Retinal pigment epithelial cell (primary cell): ENCODE measurements around the gene GNG4.

Experiments
- DNase-seq: peaks from one replicate; pipeline ENCODE4 v3.0.0-alpha.2; 2010; ENCODE audit warnings: low read depth
- H3K4me3 ChIP-seq: 2 replicates; pipeline ENCODE4 v1.5.1; 2011; ENCODE audit warnings: mild to moderate bottlenecking, low read length, control low read depth, moderate library complexity
- CTCF ChIP-seq: conservative IDR thresholded peaks from 2 replicates; pipeline ENCODE4 v1.5.1; 2011; ENCODE audit warnings: low read depth, low read length, control low read depth, inconsistent platforms

The GNG4 gene

GRCh38 chr1:235679005-235679404 is 29.4 kb upstream of the GNG4 start:
- TF ChIP-seq CTCF: no peak
- no peak for DNase-seq
- H3K4me3 ChIP-seq: no peak overlapping the region

- no peak for DNase-seq
- H3K4me3 ChIP-seq: no peak overlapping the region
- no peak for TF ChIP-seq CTCF
Observed at GRCh38 chr1:235675152-235675890, 25.7 kb upstream of the GNG4 start.

GRCh38 chr1:235673981-235674380 is 24.4 kb upstream of the GNG4 start:
- no peak for TF ChIP-seq CTCF
- peak; percentile 88 for DNase-seq
- no peak overlapping the region for H3K4me3 ChIP-seq

GRCh38 chr1:235671992-235672391 is 22.4 kb upstream of the GNG4 start:
- DNase-seq: no peak
- TF ChIP-seq CTCF: no peak
- H3K4me3 ChIP-seq: no peak overlapping the region

GRCh38 chr1:235670157-235670776 is 20.7 kb upstream of the GNG4 start:
- no peak overlapping the region for H3K4me3 ChIP-seq
- no peak for TF ChIP-seq CTCF

GRCh38 chr1:235669277-235669676 is 19.7 kb upstream of the GNG4 start:
- TF ChIP-seq CTCF: no peak
- no peak overlapping the region for H3K4me3 ChIP-seq
- DNase-seq: no peak

More at GRCh38 chr1:235670157-235670776, 20.7 kb upstream of the GNG4 start:
- DNase-seq: no peak

GRCh38 chr1:235663628-235664027 is 14.0 kb upstream of the GNG4 start:
- H3K4me3 ChIP-seq: no peak overlapping the region
- DNase-seq: no peak
- no peak for TF ChIP-seq CTCF
